GM12865 (cell line): ENCODE results near the gene GBA3.

Experiments
- DNase-seq: peaks from one replicate; pipeline ENCODE4 v3.0.0; 2010; ENCODE audit warnings: low read depth
- H3K4me3 ChIP-seq: 2 replicates; pipeline ENCODE4 v1.5.1; 2011; ENCODE audit warnings: mild to moderate bottlenecking, low read depth, low read length, control low read depth
- CTCF ChIP-seq: IDR thresholded peaks from 2 replicates; pipeline ENCODE4 v1.5.1; 2011; ENCODE audit warnings: low read length, control low read depth, low read depth, inconsistent platforms; ENCODE audit not compliant: insufficient read depth; ENCODE audit errors: missing control alignments

Gene GBA3

GRCh38 chr4:22787753-22788375, 95.1 kb downstream of the GBA3 start:
- DNase-seq: no peak
- no peak overlapping the region for H3K4me3 ChIP-seq
- no peak for TF ChIP-seq CTCF

- DNase-seq: no peak
- H3K4me3 ChIP-seq: no peak overlapping the region
- no peak for TF ChIP-seq CTCF
Measured at GRCh38 chr4:22790631-22791030, 97.9 kb downstream of the GBA3 start.

GRCh38 chr4:22794732-22795131, 102.0 kb downstream of the GBA3 start:
- H3K4me3 ChIP-seq: no peak overlapping the region
- no peak for DNase-seq
- TF ChIP-seq CTCF: no peak

- no peak overlapping the region for H3K4me3 ChIP-seq
- no peak for DNase-seq
- TF ChIP-seq CTCF: no peak
Measured at GRCh38 chr4:22801391-22801790, 108.7 kb downstream of the GBA3 start.

GRCh38 chr4:22802876-22803275, 110.1 kb downstream of the GBA3 start:
- no peak for TF ChIP-seq CTCF
- no peak for DNase-seq
- H3K4me3 ChIP-seq: no peak overlapping the region

GRCh38 chr4:22803512-22803911, 110.8 kb downstream of the GBA3 start:
- H3K4me3 ChIP-seq: no peak overlapping the region
- no peak for TF ChIP-seq CTCF
- DNase-seq: no peak

- no peak for DNase-seq
- no peak for TF ChIP-seq CTCF
- no peak overlapping the region for H3K4me3 ChIP-seq
Measured at GRCh38 chr4:22814906-22815305, 122.2 kb downstream of the GBA3 start.
